ENCODE data around the gene HSPB9.

- TF ChIP-seq EZH2 (IDR thresholded peaks at IDR 0.05; ENCODE audit: insufficient read depth, poor library complexity, severe bottlenecking): no peak
- TF ChIP-seq EZH2phosphoT487 (IDR thresholded peaks at IDR 0.05; ENCODE audit: insufficient read depth, low read depth): no peak
These were observed 33.9 kb upstream of the HSPB9 start for GRCh38 chr17:42088736-42089135.
